SK-N-SH (cell line): ENCODE data around the gene UGT2A3. TPM values are rescaled to one million over a fixed set of nuclear protein-coding genes. Genes with fewer than 3 reads are reported as not detected.

Experiments used
- CTCF ChIA-PET: fragments of 300-600, 350-600 bp; formaldehyde crosslinking; extraction: SDS; loops from one replicate; lab custom pipeline; 2021; lab: Yijun Ruan, JAX
- POLR2A ChIA-PET: fragments of 350-600 bp; sonication (Branson Sonifier 250); formaldehyde crosslinking; extraction: SDS; loops from one replicate; lab custom pipeline; 2020; ENCODE audit warnings: antibody characterized with exemption, inconsistent platforms; lab: Yijun Ruan, JAX
- DNase-seq: peaks from one replicate; pipeline ENCODE4 v3.0.0; 2012
- H2AFZ ChIP-seq: fragments of 200-600 bp; sonication (generic); 2 replicates; pipeline ENCODE4 v1.8.1; 2016; ENCODE audit warnings: antibody characterized with exemption, mild to moderate bottlenecking, low read depth
- H3F3A ChIP-seq: fragments of 200-600 bp; sonication (generic); replicated peaks from 2 replicates; pipeline ENCODE3; 2016; ENCODE audit warnings: antibody characterized with exemption, mild to moderate bottlenecking; ENCODE audit not compliant: insufficient read depth
- H3K27ac ChIP-seq, 2 experiments: fragments of 200-500 bp in 1 of 2; fragments of 200-600 bp in 1 of 2; sonication (Bioruptor generic) in 1 of 2; sonication (generic), shearing (Covaris generic) in 1 of 2; 2 replicates each; pipeline versions ENCODE4 v1.5.1 to v1.6.1; 2014 to 2016; ENCODE audit warnings: low read depth in 2 of 2, inconsistent platforms in 1 of 2, low read length in 1 of 2, mild to moderate bottlenecking in 1 of 2, mixed read lengths in 1 of 2
- H3K27me3 ChIP-seq: fragments of 200-600 bp; sonication (generic), shearing (Covaris generic); 2 replicates; pipeline ENCODE4 v1.6.1; 2016; ENCODE audit warnings: mixed run types; ENCODE audit not compliant: insufficient read depth
- H3K36me3 ChIP-seq, 2 experiments: fragments of 200-500 bp in 1 of 2; fragments of 200-600 bp in 1 of 2; sonication (Bioruptor generic) in 1 of 2; sonication (generic) in 1 of 2; replicated peaks in 1 of 2; 2 replicates each; pipeline versions ENCODE3 to v1.5.1; 2014 to 2016; ENCODE audit warnings: low read length in 1 of 2, mild to moderate bottlenecking in 1 of 2; ENCODE audit not compliant: insufficient read depth in 2 of 2, control insufficient read depth in 1 of 2
- H3K4me1 ChIP-seq, 2 experiments: fragments of 200-500 bp in 1 of 2; fragments of 200-600 bp in 1 of 2; sonication (Bioruptor generic) in 1 of 2; sonication (generic), shearing (Covaris generic) in 1 of 2; 2 replicates each; pipeline versions ENCODE4 v1.5.1 to v1.6.1; 2014 to 2016; ENCODE audit warnings: low read depth in 1 of 2, low read length in 1 of 2, mixed run types in 1 of 2; ENCODE audit not compliant: insufficient read depth in 2 of 2, control insufficient read depth in 1 of 2
- H3K4me2 ChIP-seq: fragments of 200-600 bp; sonication (generic), shearing (Covaris generic); 2 replicates; pipeline ENCODE4 v1.6.1; 2017; ENCODE audit warnings: mixed run types
- H3K4me3 ChIP-seq, 2 experiments: fragments of 200-500 bp in 1 of 2; fragments of 200-600 bp in 1 of 2; sonication (Bioruptor generic) in 1 of 2; sonication (generic), shearing (Covaris generic) in 1 of 2; 2 replicates each; pipeline versions ENCODE4 v1.5.1 to v1.8.1; 2014 to 2016; ENCODE audit warnings: low read depth in 2 of 2, inconsistent platforms in 1 of 2, low read length in 1 of 2, mild to moderate bottlenecking in 1 of 2, mixed read lengths in 1 of 2, moderate library complexity in 1 of 2
- H3K79me2 ChIP-seq: fragments of 200-600 bp; sonication (generic); 2 replicates; pipeline ENCODE4 v1.8.1; 2017; ENCODE audit warnings: mild to moderate bottlenecking; ENCODE audit not compliant: insufficient read depth
- H3K9ac ChIP-seq: fragments of 200-600 bp; sonication (generic); 2 replicates; pipeline ENCODE4 v1.6.1; 2017; ENCODE audit warnings: mixed run types
- H3K9me2 ChIP-seq: fragments of 200-600 bp; sonication (generic); 2 replicates; pipeline ENCODE4 v1.6.1; 2017; ENCODE audit warnings: mixed run types
- H3K9me3 ChIP-seq: fragments of 200-600 bp; sonication (generic); 2 replicates; pipeline ENCODE4 v1.6.1; 2017; ENCODE audit warnings: mixed run types, mild to moderate bottlenecking, moderate library complexity
- H4K20me1 ChIP-seq: fragments of 200-600 bp; sonication (generic); 2 replicates; pipeline ENCODE4 v1.6.1; 2017; ENCODE audit warnings: mild to moderate bottlenecking, mixed run types; ENCODE audit not compliant: insufficient read depth
- EZH2phosphoT487 ChIP-seq: fragments of 200-600 bp; sonication (generic); IDR thresholded peaks from 2 replicates; pipeline ENCODE4 v1.6.1; 2017; ENCODE audit warnings: low read depth, mixed run types, mild to moderate bottlenecking, antibody characterized with exemption, moderate library complexity, borderline replicate concordance
- FOSL2 ChIP-seq: IDR thresholded peaks from 2 replicates; pipeline ENCODE4 v1.4.0; 2012; ENCODE audit warnings: low read depth, mild to moderate bottlenecking, moderate library complexity, borderline replicate concordance
- FOXJ3 ChIP-seq: sonication (generic); formaldehyde crosslinking; IDR thresholded peaks from 2 replicates; pipeline ENCODE4 v1.5.1; 2020; ENCODE audit warnings: mild to moderate bottlenecking, missing genetic modification reagents
- GABPA ChIP-seq: IDR thresholded peaks from 2 replicates; pipeline ENCODE4 v1.4.0; 2012; ENCODE audit warnings: low read depth, mild to moderate bottlenecking
- MXI1 ChIP-seq: IDR thresholded peaks from 2 replicates; pipeline ENCODE4 v1.6.1; 2012; ENCODE audit warnings: mild to moderate bottlenecking, low read depth, low read length, improper control_type of control experiment
- RAD21 ChIP-seq: IDR thresholded peaks from 2 replicates; pipeline ENCODE4 v1.6.1; 2012; ENCODE audit warnings: mild to moderate bottlenecking, low read length
- SIN3A ChIP-seq: IDR thresholded peaks from 2 replicates; pipeline ENCODE4 v1.6.1; 2012; ENCODE audit warnings: low read depth, mild to moderate bottlenecking, low read length, moderate library complexity, borderline replicate concordance
- SMC3 ChIP-seq: IDR thresholded peaks from 2 replicates; pipeline ENCODE4 v1.6.1; 2012; ENCODE audit warnings: low read depth, low read length, improper control_type of control experiment
- TAF1 ChIP-seq: IDR thresholded peaks from 2 replicates; pipeline ENCODE4 v1.6.1; 2012; ENCODE audit warnings: low read depth, mild to moderate bottlenecking, low read length, moderate library complexity, borderline replicate concordance
- TCF12 ChIP-seq: IDR thresholded peaks from 2 replicates; pipeline ENCODE4 v1.4.0; 2012
- WGBS: methylation state at CpG from one replicate; pipeline ENCODE4 v1.1.6; 2017; ENCODE audit warnings: low lambda C conversion rate; 5-methylcytosine and 5-hydroxymethylcytosine counted together
- polyA plus RNA-seq, 3 experiments: library from polyadenylated mRNA; depleted of rRNA; stranded (reverse); fragments of >200 nt; gene quantifications; 2 replicates each; pipeline ENCODE4 v1.2.3, GENCODE V29; 2012
- TF ChIP-seq, protein P1 (sequence below): fragments of 150-350 bp; IDR thresholded peaks from 2 replicates; pipeline ENCODE4 v1.6.1; 2016; ENCODE audit warnings: mild to moderate bottlenecking, low read depth, low read length
- TF ChIP-seq, protein P2 (sequence below): fragments of 200-600 bp; sonication (generic); IDR thresholded peaks from 2 replicates; pipeline ENCODE4 v1.6.1; 2017; ENCODE audit warnings: antibody characterized with exemption, mild to moderate bottlenecking, moderate library complexity
- TF ChIP-seq, protein P3 (sequence below): IDR thresholded peaks from 2 replicates; pipeline ENCODE4 v1.4.0; 2012; ENCODE audit warnings: low read depth, borderline replicate concordance
- TF ChIP-seq, protein P4 (sequence below): IDR thresholded peaks from 2 replicates; pipeline ENCODE4; 2012

UGT2A3 gene
- polyA plus RNA-seq, 1 of the 3 experiments (the other 2 are of a cell fraction): not detected

DNA sequence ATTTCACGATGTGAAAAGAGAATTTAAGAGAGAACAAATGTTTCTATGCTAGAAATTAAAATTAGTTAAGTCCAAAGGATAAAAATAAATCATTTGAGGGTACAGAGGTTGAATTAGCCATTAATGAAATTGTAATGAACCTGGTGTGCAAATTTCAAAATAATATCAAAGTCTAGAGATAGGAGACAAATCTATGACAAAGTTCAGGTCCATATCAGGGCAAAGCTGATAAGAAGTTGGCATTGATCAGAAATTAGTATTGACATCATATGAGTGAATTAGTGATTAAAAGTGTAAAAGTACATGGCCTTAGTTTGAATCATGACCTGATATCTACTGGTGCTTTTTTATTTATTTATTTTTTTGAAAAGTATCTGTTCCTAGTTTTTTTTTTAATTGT is 33.8 kb upstream of the UGT2A3 start:
- Histone ChIP-seq H3K9me3 (no peaks in the 10 kb centered on the region), H3K4me1 (no peaks in the 10 kb centered on the region)
- DNase-seq: no peak
- WGBS: 2% methylated on average over 1 of the region's 1 CpG
- TF ChIP-seq FOXJ3 (CRISPR knock-in tag): no peak
- no peak for TF ChIP-seq GABPA
- no peak for TF ChIP-seq RAD21
- TF ChIP-seq, protein P1, sequence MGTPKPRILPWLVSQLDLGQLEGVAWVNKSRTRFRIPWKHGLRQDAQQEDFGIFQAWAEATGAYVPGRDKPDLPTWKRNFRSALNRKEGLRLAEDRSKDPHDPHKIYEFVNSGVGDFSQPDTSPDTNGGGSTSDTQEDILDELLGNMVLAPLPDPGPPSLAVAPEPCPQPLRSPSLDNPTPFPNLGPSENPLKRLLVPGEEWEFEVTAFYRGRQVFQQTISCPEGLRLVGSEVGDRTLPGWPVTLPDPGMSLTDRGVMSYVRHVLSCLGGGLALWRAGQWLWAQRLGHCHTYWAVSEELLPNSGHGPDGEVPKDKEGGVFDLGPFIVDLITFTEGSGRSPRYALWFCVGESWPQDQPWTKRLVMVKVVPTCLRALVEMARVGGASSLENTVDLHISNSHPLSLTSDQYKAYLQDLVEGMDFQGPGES: no peak
- TF ChIP-seq MXI1: no peak
- TF ChIP-seq FOSL2: no peak
- no peak for TF ChIP-seq TCF12
- TF ChIP-seq, protein P2, sequence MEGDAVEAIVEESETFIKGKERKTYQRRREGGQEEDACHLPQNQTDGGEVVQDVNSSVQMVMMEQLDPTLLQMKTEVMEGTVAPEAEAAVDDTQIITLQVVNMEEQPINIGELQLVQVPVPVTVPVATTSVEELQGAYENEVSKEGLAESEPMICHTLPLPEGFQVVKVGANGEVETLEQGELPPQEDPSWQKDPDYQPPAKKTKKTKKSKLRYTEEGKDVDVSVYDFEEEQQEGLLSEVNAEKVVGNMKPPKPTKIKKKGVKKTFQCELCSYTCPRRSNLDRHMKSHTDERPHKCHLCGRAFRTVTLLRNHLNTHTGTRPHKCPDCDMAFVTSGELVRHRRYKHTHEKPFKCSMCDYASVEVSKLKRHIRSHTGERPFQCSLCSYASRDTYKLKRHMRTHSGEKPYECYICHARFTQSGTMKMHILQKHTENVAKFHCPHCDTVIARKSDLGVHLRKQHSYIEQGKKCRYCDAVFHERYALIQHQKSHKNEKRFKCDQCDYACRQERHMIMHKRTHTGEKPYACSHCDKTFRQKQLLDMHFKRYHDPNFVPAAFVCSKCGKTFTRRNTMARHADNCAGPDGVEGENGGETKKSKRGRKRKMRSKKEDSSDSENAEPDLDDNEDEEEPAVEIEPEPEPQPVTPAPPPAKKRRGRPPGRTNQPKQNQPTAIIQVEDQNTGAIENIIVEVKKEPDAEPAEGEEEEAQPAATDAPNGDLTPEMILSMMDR: no peak
- TF ChIP-seq, protein P3, sequence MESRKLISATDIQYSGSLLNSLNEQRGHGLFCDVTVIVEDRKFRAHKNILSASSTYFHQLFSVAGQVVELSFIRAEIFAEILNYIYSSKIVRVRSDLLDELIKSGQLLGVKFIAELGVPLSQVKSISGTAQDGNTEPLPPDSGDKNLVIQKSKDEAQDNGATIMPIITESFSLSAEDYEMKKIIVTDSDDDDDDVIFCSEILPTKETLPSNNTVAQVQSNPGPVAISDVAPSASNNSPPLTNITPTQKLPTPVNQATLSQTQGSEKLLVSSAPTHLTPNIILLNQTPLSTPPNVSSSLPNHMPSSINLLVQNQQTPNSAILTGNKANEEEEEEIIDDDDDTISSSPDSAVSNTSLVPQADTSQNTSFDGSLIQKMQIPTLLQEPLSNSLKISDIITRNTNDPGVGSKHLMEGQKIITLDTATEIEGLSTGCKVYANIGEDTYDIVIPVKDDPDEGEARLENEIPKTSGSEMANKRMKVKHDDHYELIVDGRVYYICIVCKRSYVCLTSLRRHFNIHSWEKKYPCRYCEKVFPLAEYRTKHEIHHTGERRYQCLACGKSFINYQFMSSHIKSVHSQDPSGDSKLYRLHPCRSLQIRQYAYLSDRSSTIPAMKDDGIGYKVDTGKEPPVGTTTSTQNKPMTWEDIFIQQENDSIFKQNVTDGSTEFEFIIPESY: no peak
- no peak for TF ChIP-seq TAF1
- no peak for TF ChIP-seq SMC3
- TF ChIP-seq, protein P4, sequence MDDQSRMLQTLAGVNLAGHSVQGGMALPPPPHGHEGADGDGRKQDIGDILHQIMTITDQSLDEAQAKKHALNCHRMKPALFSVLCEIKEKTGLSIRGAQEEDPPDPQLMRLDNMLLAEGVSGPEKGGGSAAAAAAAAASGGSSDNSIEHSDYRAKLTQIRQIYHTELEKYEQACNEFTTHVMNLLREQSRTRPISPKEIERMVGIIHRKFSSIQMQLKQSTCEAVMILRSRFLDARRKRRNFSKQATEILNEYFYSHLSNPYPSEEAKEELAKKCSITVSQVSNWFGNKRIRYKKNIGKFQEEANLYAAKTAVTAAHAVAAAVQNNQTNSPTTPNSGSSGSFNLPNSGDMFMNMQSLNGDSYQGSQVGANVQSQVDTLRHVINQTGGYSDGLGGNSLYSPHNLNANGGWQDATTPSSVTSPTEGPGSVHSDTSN: no peak
- no peak for TF ChIP-seq EZH2phosphoT487
- no peak for TF ChIP-seq SIN3A
- TF ChIP-seq, all 33 proteins: peak for 0
- ChIA-PET CTCF (no interaction called here), POLR2A (no interaction called here)
- Histone ChIP-seq H3K9me2 (no peaks in the 10 kb centered on the region), H2AFZ (no peak overlapping the region), H3K9ac (no peak overlapping the region), H3K4me2 (no peak overlapping the region), H3K79me2 (no peaks in the 10 kb centered on the region), H3K4me3 (no peak overlapping the region), H4K20me1 (no peaks in the 10 kb centered on the region), H3K27ac (no peak overlapping the region), H3K27me3 (no peaks in the 10 kb centered on the region), H3K36me3 (no peaks in the 10 kb centered on the region), H3F3A (no peaks in the 10 kb centered on the region)
